Dendritic cell treated with granulocyte-macrophage colony-stimulating factor and Interleukin-4, amounts not matched to agents 40 ng/mL and 50 ng/mL, for 4 days (primary cell): ENCODE results near the gene ATP9B.
"Not testable (repeated sequence)": the region's sequence is repeated elsewhere in the genome, so short reads cannot be mapped to it uniquely, and the experiment has no call there.

Experiments used
- H3K27ac Mint-ChIP-seq: one replicate; pipeline ENCODE4 v1.8.0; 2022; ENCODE audit warnings: mild to moderate bottlenecking, mixed read lengths
- H3K27me3 Mint-ChIP-seq: one replicate; pipeline ENCODE4 v1.8.0; 2022; ENCODE audit warnings: mild to moderate bottlenecking, mixed read lengths
- H3K36me3 Mint-ChIP-seq: one replicate; pipeline ENCODE4 v1.8.0; 2022; ENCODE audit warnings: low read depth, mixed read lengths
- H3K4me1 Mint-ChIP-seq: one replicate; pipeline ENCODE4 v1.8.0; 2022; ENCODE audit warnings: low read depth, mixed read lengths
- H3K4me3 Mint-ChIP-seq: one replicate; pipeline ENCODE4 v1.8.0; 2022; ENCODE audit warnings: mild to moderate bottlenecking, moderate library complexity, mixed read lengths
- H3K9me3 Mint-ChIP-seq: one replicate; pipeline ENCODE4 v1.8.0; 2022; ENCODE audit warnings: mixed read lengths
- intact Hi-C: fragments of 100-400 bp; cut with micrococcal nuclease; formaldehyde crosslinking; loops from one replicate; pipeline ENCODE4 v1.15.0; 2022

ATP9B gene

DNA sequence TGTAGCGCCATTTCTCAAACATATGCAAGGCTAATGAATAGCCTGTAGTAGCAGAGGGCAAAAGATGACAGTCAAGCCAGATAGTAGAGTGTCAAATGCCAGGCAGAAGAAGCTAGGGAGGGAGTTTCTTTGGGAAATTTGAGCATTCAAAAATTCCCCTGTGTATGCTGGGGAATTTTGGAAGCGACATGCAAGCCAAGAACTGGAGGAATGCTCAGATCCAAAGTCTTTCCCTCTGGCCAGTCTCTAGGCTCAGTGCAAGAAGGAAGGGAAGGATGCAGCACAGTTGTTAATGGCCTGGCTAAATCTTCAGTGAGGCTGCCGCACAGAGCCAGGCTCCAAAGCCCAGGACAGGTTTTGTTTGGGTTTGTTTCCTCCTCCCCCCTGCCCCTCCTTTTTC, 59.9 kb downstream of the ATP9B start:
- H3K27me3 Mint-ChIP-seq, result no peaks in the 10 kb centered on the region
- H3K4me3 Mint-ChIP-seq, result no peak overlapping the region
- peaks cover 59% of the 10 kb centered on the region for H3K36me3 Mint-ChIP-seq
- intact Hi-C loops, result no loop called here
- H3K27ac Mint-ChIP-seq, result no peak overlapping the region
- no peaks in the 10 kb centered on the region for H3K4me1 Mint-ChIP-seq
- no peaks in the 10 kb centered on the region for H3K9me3 Mint-ChIP-seq

DNA sequence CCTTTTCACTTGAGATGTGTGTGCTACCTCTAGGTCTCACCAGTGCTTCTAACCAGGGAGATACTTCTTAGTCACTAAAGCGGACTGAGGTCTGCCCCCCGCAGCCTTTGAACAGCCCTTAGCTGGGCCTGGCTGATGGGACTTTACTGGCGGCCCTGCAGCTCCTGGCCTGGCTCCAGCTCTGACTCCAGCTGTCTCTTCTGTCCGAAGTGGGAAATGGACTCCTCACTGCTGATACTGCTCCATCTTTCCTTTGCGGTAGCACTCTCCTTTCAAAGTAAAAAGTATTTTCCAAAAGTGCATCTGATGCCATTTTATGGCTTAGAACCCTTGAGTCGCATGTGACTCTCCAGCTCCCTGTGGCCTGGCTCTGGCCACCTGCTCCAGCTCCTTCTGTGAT, 64.5 kb downstream of the ATP9B start:
- no peak overlapping the region for H3K27ac Mint-ChIP-seq
- intact Hi-C loops, result no loop called here
- peaks cover 25% of the 10 kb centered on the region for H3K9me3 Mint-ChIP-seq
- no peak overlapping the region for H3K4me3 Mint-ChIP-seq
- no peaks in the 10 kb centered on the region for H3K27me3 Mint-ChIP-seq
- H3K36me3 Mint-ChIP-seq, result peaks cover 73% of the 10 kb centered on the region
- H3K4me1 Mint-ChIP-seq, result peaks cover 12% of the 10 kb centered on the region

DNA sequence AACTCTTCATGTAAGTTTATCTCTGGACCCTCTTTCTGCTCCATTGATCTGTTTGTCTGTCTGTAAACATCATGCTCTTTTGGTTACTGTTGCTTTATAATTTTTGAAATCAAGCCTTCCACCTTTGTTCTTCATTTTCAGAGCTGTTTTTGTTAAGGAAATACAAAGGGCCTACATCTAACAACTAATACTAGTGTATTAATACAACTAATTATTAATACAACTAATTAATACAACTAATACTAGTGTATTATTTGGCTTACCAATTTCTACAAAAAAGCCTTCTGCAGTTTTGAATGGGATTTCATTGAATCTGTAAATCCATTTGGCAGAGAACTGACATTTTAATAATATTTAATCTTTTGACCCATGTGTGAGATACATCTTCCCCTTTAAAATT, 66.7 kb downstream of the ATP9B start:
- Mint-ChIP-seq H3K9me3 (peaks cover 36% of the 10 kb centered on the region), H3K27me3 (no peaks in the 10 kb centered on the region), H3K36me3 (peaks cover 65% of the 10 kb centered on the region), H3K4me1 (peaks cover 12% of the 10 kb centered on the region), H3K27ac (no peak overlapping the region), H3K4me3 (no peak overlapping the region)
- intact Hi-C loops, result no loop called here

DNA sequence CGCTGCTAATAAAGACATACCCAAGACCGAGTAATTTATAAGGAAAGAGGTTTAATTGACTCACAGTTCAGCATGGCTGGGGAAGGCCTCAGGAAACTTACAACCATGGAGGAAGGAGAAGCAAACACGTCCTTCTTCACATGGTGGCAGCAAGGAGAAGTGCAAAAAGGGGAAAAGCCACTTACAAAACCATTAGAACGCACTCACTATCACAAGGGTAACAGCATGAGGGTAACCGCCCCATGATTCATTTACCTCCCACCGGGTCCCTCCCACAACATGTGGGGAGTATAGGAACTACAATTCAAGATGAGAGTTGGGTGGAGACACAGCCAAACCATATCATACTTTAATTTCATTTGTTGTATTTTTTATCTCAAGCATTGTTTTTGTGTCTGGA, 67.5 kb downstream of the ATP9B start:
- intact Hi-C loops, result no loop called here

DNA sequence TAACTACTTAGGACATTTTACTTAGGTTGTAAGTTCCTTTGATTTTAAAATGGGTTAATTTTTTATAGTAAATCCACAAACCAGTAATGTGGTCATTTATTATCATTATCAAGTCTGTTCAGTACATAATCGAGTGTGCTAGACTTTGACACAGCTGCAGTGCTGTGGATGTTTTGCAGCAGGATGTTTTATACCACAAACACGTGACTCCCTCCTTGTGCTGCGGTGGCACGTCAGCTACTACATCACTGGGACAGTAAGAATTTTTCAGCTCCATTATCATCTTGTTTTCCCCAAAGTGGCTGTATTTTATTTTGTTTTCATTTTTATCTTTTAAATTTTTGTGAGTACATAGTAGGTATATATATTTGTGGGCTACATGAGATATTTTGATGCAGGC, 70.0 kb downstream of the ATP9B start:
- Mint-ChIP-seq H3K4me1 (peaks cover 17% of the 10 kb centered on the region), H3K4me3 (no peak overlapping the region), H3K27ac (no peak overlapping the region), H3K27me3 (no peaks in the 10 kb centered on the region), H3K9me3 (peaks cover 38% of the 10 kb centered on the region), H3K36me3 (peaks cover 51% of the 10 kb centered on the region)
- intact Hi-C loops, result no loop called here

More for the DNA sequence above, 67.5 kb downstream of the ATP9B start:
- H3K27ac Mint-ChIP-seq, result no peak overlapping the region
- H3K27me3 Mint-ChIP-seq, result no peaks in the 10 kb centered on the region
- peaks cover 65% of the 10 kb centered on the region for H3K36me3 Mint-ChIP-seq
- peaks cover 12% of the 10 kb centered on the region for H3K4me1 Mint-ChIP-seq
- H3K4me3 Mint-ChIP-seq, result no peak overlapping the region
- peaks cover 38% of the 10 kb centered on the region for H3K9me3 Mint-ChIP-seq

DNA sequence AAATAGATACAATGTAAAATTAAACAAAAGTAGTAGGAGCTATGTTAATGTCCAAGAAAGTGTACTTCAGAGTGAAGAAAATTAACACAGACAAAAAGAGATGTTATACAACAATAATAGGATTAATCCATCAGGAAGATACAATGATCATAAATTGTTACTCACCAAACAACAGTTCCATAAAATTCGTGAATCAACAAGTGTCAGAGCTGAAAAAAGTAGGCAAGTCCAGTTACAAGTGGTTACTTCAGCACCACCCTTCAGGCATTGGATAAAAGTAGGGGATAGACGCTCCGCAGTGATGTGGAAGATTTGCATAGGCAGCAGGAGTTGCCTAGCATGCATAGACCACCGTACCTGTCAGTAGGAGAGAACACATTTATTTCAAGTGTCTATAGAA, 77.8 kb downstream of the ATP9B start:
- Mint-ChIP-seq H3K9me3 (peaks cover 11% of the 10 kb centered on the region), H3K4me3 (no peak overlapping the region), H3K27me3 (no peaks in the 10 kb centered on the region), H3K27ac (no peak overlapping the region), H3K36me3 (peaks cover 40% of the 10 kb centered on the region), H3K4me1 (peaks cover 5% of the 10 kb centered on the region)
- intact Hi-C loops, result no loop called here

DNA sequence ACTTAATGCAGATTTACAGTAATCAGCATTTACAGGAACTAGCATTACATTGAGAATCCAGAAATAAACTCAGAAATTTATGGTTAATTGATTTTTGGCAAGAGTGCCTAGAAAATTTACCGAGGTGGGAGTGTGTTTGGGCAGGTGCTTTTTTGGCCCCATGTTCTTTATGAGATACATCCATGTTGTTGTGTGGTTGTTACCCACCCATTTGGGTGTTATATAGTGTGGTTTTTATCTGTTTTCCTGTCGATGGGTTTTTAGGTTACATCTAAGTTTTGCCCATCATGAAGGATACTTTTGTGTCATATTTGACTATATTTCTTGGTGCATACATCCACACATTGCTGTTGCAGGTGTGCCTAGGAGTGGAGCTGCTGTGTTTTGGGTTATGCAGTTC, 82.0 kb downstream of the ATP9B start:
- intact Hi-C loops, result no loop called here
- Mint-ChIP-seq H3K27ac (no peak overlapping the region), H3K4me1 (peaks cover 3% of the 10 kb centered on the region), H3K27me3 (no peaks in the 10 kb centered on the region), H3K4me3 (no peak overlapping the region), H3K36me3 (peaks cover 42% of the 10 kb centered on the region), H3K9me3 (no peaks in the 10 kb centered on the region)

DNA sequence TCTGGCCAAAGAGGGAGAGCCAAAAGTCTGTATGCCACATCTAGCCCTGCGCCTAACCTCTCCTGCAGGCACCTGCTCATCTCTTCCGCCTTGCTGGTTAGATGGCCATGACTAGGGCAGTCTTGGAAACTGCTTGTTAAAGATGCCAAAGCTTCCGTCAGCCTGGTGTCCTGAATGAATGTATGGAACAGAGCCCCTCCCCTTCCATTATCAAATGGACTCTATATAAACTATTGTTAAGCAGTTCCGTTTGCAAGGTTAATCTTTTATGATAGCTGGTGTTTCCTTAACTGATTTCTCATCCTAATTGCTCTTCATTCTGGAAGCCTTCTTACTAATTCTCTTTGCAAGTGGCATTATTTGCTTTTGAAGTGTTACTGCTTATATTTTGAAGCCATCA, 87.1 kb downstream of the ATP9B start:
- Mint-ChIP-seq H3K27ac (peak overlapping the region; percentile 67), H3K4me1 (peaks cover 22% of the 10 kb centered on the region), H3K27me3 (no peaks in the 10 kb centered on the region), H3K36me3 (peaks cover 69% of the 10 kb centered on the region), H3K4me3 (no peak overlapping the region), H3K9me3 (no peaks in the 10 kb centered on the region)
- intact Hi-C loops, result no loop called here

DNA sequence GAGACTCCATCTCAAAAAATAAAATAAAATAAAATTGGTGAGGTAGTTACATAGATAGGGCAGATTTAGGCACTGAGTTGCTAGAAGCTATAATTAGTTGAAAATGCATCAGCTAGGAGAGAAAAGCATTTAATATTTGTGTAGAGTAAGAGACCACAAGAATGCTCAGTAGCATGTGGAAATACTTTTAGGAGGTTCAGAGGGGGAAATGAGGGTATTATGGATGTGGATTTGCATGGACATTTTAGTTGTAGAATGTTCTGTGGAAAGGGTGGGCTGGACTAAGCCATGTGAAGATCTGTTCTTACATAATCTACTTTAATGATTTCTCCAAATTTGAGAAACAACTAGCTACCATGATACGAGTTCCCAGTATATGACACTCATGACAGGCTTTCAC, 95.5 kb downstream of the ATP9B start:
- Mint-ChIP-seq H3K9me3 (no peaks in the 10 kb centered on the region), H3K27ac (no peak overlapping the region), H3K36me3 (peaks cover 71% of the 10 kb centered on the region), H3K4me1 (peaks cover 6% of the 10 kb centered on the region), H3K4me3 (no peak overlapping the region), H3K27me3 (no peaks in the 10 kb centered on the region)
- intact Hi-C loops, result no loop called here

DNA sequence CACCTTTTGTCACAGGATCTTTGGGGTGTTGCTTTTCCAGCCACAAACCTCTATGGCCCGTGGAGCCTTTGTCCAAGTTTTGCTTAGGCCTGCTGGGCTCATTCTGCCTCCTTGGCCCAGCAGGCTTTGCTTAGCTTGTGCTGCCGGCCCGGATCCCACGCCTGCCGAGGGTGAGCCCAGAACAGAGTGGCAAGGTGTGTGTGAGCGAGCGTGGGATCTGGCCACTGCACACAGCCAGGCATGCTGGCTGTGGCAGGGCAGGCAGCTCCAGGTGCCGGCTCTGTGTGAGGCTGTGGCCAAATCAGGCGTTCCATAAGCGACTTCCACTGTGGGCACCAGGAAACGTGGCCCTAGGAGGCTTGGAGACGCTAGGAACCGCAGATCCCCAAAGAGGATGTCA, 97.5 kb downstream of the ATP9B start:
- no peaks in the 10 kb centered on the region for H3K27me3 Mint-ChIP-seq
- peaks cover 64% of the 10 kb centered on the region for H3K36me3 Mint-ChIP-seq
- intact Hi-C loops, result no loop called here
- H3K9me3 Mint-ChIP-seq, result no peaks in the 10 kb centered on the region
- H3K27ac Mint-ChIP-seq, result no peak overlapping the region
- H3K4me3 Mint-ChIP-seq, result no peak overlapping the region
- peaks cover 11% of the 10 kb centered on the region for H3K4me1 Mint-ChIP-seq

DNA sequence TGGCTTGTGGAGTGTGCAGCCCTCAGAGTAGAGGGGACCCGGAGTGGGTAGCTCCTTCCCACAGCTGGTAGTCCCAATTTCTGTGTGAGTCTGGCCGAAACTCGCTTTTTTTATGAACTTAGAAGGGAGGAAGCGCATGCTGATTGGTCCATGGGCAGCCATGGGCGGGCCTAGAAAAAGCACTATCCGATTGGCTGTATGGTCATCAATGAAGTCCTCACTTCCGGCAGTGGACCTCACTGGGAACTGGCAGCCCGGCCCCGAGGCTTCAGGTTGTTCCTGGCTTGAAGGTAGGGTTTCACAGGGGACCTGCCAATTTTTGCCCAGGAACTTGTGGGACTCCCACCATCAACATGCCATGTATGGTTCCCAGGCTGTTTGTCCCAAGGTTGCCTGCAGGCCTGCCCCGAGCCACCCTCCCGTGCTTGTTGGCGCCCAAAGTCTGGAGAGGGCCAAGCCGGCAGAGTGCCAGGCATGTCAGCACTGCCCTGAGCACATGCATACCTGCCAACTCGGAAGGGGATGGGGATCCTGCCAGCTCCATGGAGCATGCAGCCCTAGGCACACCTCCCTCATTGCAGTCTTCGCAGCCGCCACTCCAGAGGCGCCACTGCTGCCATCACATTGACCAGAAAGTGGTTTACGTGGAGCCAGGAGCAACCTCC, 98.5 kb downstream of the ATP9B start:
- Mint-ChIP-seq H3K4me3 (no peak overlapping the region), H3K4me1 (peaks cover 11% of the 10 kb centered on the region), H3K9me3 (no peaks in the 10 kb centered on the region), H3K27me3 (no peaks in the 10 kb centered on the region), H3K36me3 (peaks cover 62% of the 10 kb centered on the region), H3K27ac (no peak overlapping the region)
- intact Hi-C loops, result no loop called here

DNA sequence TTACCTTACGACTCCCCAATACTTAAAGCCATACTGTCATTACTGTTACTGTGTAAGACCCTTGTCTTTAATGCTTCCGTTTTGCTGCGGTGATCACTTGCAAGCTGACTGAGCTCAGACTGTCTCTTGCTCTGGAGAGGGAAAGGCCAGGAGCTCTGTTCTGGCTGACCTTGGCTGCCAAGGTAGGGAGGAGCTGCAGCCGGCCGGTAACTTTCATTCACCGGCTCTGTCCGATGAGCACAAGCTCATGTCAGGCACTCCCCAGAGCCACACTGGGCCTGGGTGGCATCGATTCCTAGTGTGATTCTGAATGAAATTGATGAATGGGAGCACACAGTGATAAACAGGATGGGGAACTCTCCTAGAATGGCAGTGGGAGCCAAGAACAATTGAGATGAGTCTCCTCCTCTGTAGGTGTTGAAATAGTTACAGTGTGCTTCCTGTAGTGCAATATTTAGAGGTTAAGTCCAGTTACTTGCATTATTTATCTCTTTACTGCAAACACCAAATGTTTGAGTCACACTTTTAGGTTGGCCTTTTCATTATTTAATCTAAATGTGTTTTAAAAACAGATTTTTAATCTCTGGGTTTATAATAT, 100.9 kb downstream of the ATP9B start:
- no peaks in the 10 kb centered on the region for H3K9me3 Mint-ChIP-seq
- peaks cover 11% of the 10 kb centered on the region for H3K4me1 Mint-ChIP-seq
- peaks cover 67% of the 10 kb centered on the region for H3K36me3 Mint-ChIP-seq
- intact Hi-C loops, result no loop called here
- H3K27me3 Mint-ChIP-seq, result no peaks in the 10 kb centered on the region
- no peak overlapping the region for H3K27ac Mint-ChIP-seq
- H3K4me3 Mint-ChIP-seq, result no peak overlapping the region

DNA sequence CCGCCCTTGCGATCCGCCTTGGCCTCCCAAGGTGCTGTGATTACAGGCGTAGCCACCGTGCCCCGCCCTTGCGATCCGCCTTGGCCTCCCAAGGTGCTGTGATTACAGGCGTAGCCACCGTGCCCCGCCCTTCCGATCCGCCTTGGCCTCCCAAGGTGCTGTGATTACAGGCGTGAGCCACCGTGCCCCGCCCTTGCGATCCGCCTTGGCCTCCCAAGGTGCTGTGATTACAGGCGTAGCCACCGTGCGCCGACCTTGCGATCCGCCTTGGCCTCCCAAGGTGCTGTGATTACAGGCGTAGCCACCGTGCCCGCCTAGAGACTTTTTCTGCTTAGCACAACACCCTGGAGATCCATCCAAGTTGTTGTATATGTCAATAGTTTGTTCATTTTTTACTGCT, 103.1 kb downstream of the ATP9B start:
- intact Hi-C loops, H3K27me3 Mint-ChIP-seq, H3K4me3 Mint-ChIP-seq, H3K9me3 Mint-ChIP-seq, H3K27ac Mint-ChIP-seq: not testable (repeated sequence)
- Mint-ChIP-seq H3K36me3 (peaks cover 60% of the 10 kb centered on the region), H3K4me1 (peaks cover 11% of the 10 kb centered on the region)

DNA sequence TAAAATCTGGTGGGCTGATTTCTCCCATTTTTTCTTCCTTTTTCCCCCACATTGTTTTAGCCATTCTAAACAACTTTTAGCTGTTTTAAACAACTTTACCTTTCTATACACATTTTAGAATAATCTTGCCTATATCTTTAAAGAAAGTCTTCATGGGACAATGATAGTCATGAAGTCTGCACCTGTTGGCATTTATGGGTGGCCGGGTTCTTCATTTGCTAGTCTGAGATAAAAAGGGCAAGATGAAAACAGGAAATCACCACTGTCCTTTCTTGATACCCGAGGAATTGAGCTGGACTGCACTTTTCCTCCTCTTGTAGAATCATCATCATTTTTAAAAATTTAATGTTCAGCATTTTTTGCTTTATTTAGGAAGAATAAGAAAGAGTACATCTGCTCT, 104.5 kb downstream of the ATP9B start:
- Mint-ChIP-seq H3K4me3 (no peak overlapping the region), H3K27ac (no peak overlapping the region), H3K4me1 (peaks cover 9% of the 10 kb centered on the region), H3K36me3 (peaks cover 61% of the 10 kb centered on the region), H3K27me3 (no peaks in the 10 kb centered on the region), H3K9me3 (no peaks in the 10 kb centered on the region)
- intact Hi-C loops, result no loop called here

DNA sequence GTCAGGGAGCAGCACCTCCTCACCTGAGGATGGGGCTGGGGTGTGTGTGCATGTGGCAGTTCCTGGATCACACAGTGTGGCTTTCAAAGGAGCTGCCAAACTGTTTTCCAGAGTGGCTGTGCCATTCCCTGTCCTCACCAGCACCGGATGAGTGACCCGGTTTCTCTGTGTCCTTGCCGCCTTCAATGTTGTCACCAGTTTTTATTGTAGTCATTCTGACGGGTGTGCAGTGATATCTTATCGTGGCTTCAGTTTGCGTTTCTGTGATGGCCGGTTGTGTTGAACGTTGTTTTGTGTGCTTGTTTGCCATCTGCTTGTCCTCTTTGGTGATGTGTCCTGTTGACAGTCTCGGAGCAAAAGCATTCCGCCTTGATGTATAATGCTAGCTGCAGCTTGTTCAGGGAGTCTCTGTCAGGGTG, 108.9 kb downstream of the ATP9B start:
- Mint-ChIP-seq H3K36me3 (peaks cover 83% of the 10 kb centered on the region), H3K27ac (no peak overlapping the region), H3K4me1 (no peaks in the 10 kb centered on the region), H3K27me3 (no peaks in the 10 kb centered on the region), H3K4me3 (no peak overlapping the region), H3K9me3 (no peaks in the 10 kb centered on the region)
- intact Hi-C loops, result no loop called here
